H1 (cell line): ENCODE measurements around the gene PANX1. TPM values are rescaled to one million over a fixed set of nuclear protein-coding genes. Genes with fewer than 3 reads are reported as not detected.

Experiments
- CTCF ChIA-PET: fragments of 300-600 bp; sonication (Branson Sonifier 250); formaldehyde crosslinking; loops from one replicate; lab custom pipeline; 2021; ENCODE audit not compliant: partially characterized antibody; lab: Charles Lee
- POLR2A ChIA-PET: fragments of 300-600 bp; sonication (Branson Sonifier 250); formaldehyde crosslinking; loops from one replicate; lab custom pipeline; 2021; ENCODE audit warnings: inconsistent platforms; ENCODE audit not compliant: partially characterized antibody; lab: Charles Lee
- DNase-seq, 2 experiments: peaks; one replicate each; pipeline versions ENCODE4 v3.0.0 to v3.0.0-alpha.2; 2010 to 2022; ENCODE audit warnings: low spot score in 2 of 2, low read depth in 1 of 2, mixed read lengths in 1 of 2
- FAIRE-seq: peaks from 2 replicates; lab custom pipeline; 2011; peaks lifted over from hg19 to GRCh38; lab: Jason Lieb, UNC
- H2AFZ ChIP-seq: 2 replicates; pipeline ENCODE4 v1.8.1; 2012; ENCODE audit warnings: low read length, inconsistent platforms
- H2AK5ac ChIP-seq: 2 replicates; pipeline ENCODE4 v1.6.1; 2013; ENCODE audit warnings: low read depth, low read length
- H2BK120ac ChIP-seq: replicated peaks from 2 replicates; pipeline ENCODE3; 2013; ENCODE audit warnings: low read depth, low read length, inconsistent platforms
- H2BK12ac ChIP-seq: 2 replicates; pipeline ENCODE4 v1.6.1; 2013; ENCODE audit warnings: low read depth, low read length
- H2BK15ac ChIP-seq: 2 replicates; pipeline ENCODE4 v1.6.1; 2013; ENCODE audit warnings: low read length
- H2BK20ac ChIP-seq: 2 replicates; pipeline ENCODE4 v1.6.1; 2013; ENCODE audit warnings: low read length
- H2BK5ac ChIP-seq: 2 replicates; pipeline ENCODE4 v1.6.1; 2013; ENCODE audit warnings: low read depth, low read length
- H3K14ac ChIP-seq: 2 replicates; pipeline ENCODE4 v1.6.1; 2013; ENCODE audit warnings: inconsistent platforms; ENCODE audit not compliant: insufficient read length
- H3K18ac ChIP-seq: 2 replicates; pipeline ENCODE4 v1.6.1; 2013; ENCODE audit warnings: low read length; ENCODE audit errors: extremely low read depth
- H3K23ac ChIP-seq: 2 replicates; pipeline ENCODE4 v1.6.1; 2013; ENCODE audit warnings: inconsistent platforms; ENCODE audit not compliant: insufficient read length
- H3K23me2 ChIP-seq: 2 replicates; pipeline ENCODE4 v1.6.1; 2013; ENCODE audit warnings: low read depth, low read length
- H3K27ac ChIP-seq: 2 replicates; pipeline ENCODE4 v1.6.1; 2011; ENCODE audit warnings: low read depth, low read length, inconsistent platforms
- H3K27me3 ChIP-seq, 4 experiments: replicated peaks in 1 of 4; 1 replicate in 1 of 4; 2 replicates in 3 of 4; pipeline versions ENCODE4 v1.6.1 to v1.8.1; 2011 to 2013; ENCODE audit warnings: low read length in 3 of 4, mild to moderate bottlenecking in 3 of 4, inconsistent platforms in 2 of 4, mixed read lengths in 2 of 4, moderate library complexity in 1 of 4; ENCODE audit not compliant: control insufficient read depth in 3 of 4, insufficient read depth in 3 of 4; ENCODE audit errors: extremely low read depth in 1 of 4
- H3K36me3 ChIP-seq, 4 experiments: 2 replicates each; pipeline versions ENCODE4 v1.6.1 to v1.8.1; 2011 to 2013; ENCODE audit warnings: mild to moderate bottlenecking in 4 of 4, low read length in 3 of 4, moderate library complexity in 2 of 4, control low read depth in 1 of 4, inconsistent platforms in 1 of 4; ENCODE audit not compliant: insufficient read depth in 4 of 4, control insufficient read depth in 2 of 4
- H3K4ac ChIP-seq: replicated peaks from 2 replicates; pipeline ENCODE3; 2013; ENCODE audit warnings: low read length, low read depth, mixed read lengths, inconsistent platforms; ENCODE audit not compliant: insufficient read length
- H3K4me1 ChIP-seq, 4 experiments: replicated peaks in 1 of 4; 1 replicate in 1 of 4; 2 replicates in 3 of 4; pipeline versions ENCODE4 v1.6.1 to v1.8.1; 2011 to 2013; ENCODE audit warnings: low read length in 3 of 4, inconsistent platforms in 2 of 4, mixed read lengths in 1 of 4; ENCODE audit not compliant: insufficient read depth in 4 of 4, control insufficient read depth in 3 of 4
- H3K4me2 ChIP-seq, 2 experiments: 2 replicates each; pipeline versions ENCODE4 v1.6.1 to v1.8.1; 2011 to 2013; ENCODE audit warnings: low read depth in 2 of 2, low read length in 2 of 2, control low read depth in 1 of 2, inconsistent platforms in 1 of 2, mild to moderate bottlenecking in 1 of 2; ENCODE audit not compliant: insufficient read depth in 1 of 2
- H3K4me3 ChIP-seq, 4 experiments: fragments of 200-600, 300-600 bp in 1 of 4; sonication (generic), shearing (Covaris generic), sonication (Bioruptor Twin) in 1 of 4; 2 replicates each; pipeline versions ENCODE4 v1.5.1 to v1.8.1; 2011 to 2016; ENCODE audit warnings: low read length in 4 of 4, low read depth in 3 of 4, control low read depth in 2 of 4, inconsistent platforms in 2 of 4, mild to moderate bottlenecking in 2 of 4, mixed read lengths in 1 of 4, moderate library complexity in 1 of 4; ENCODE audit not compliant: insufficient read depth in 2 of 4; ENCODE audit errors: extremely low read depth in 1 of 4
- H3K56ac ChIP-seq: replicated peaks from 2 replicates; pipeline ENCODE3; 2013; ENCODE audit warnings: low read depth, mild to moderate bottlenecking, mixed read lengths, low read length, inconsistent platforms; ENCODE audit not compliant: insufficient read length
- H3K79me1 ChIP-seq: 2 replicates; pipeline ENCODE4 v1.6.1; 2013; ENCODE audit warnings: low read depth, low read length, control low read depth
- H3K79me2 ChIP-seq, 2 experiments: 2 replicates each; pipeline versions ENCODE4 v1.6.1 to v1.8.1; 2012 to 2013; ENCODE audit warnings: low read length in 2 of 2, mild to moderate bottlenecking in 2 of 2, inconsistent platforms in 1 of 2; ENCODE audit not compliant: insufficient read depth in 2 of 2, control insufficient read depth in 1 of 2
- H3K9ac ChIP-seq, 4 experiments: replicated peaks in 1 of 4; 1 replicate in 1 of 4; 2 replicates in 3 of 4; pipeline versions ENCODE4 v1.6.1 to v1.8.1; 2011 to 2013; ENCODE audit warnings: low read depth in 3 of 4, low read length in 3 of 4, control low read depth in 2 of 4, mild to moderate bottlenecking in 2 of 4, moderate library complexity in 2 of 4, inconsistent platforms in 1 of 4; ENCODE audit errors: extremely low read depth in 1 of 4
- H3K9me3 ChIP-seq, 2 experiments: 2 replicates each; pipeline versions ENCODE4 v1.6.1 to v1.8.1; 2012 to 2013; ENCODE audit warnings: mild to moderate bottlenecking in 2 of 2, moderate library complexity in 2 of 2, control low read depth in 1 of 2, inconsistent platforms in 1 of 2, low read depth in 1 of 2, low read length in 1 of 2, mixed read lengths in 1 of 2; ENCODE audit not compliant: insufficient read depth in 2 of 2
- H4K20me1 ChIP-seq, 2 experiments: replicated peaks in 1 of 2; 2 replicates each; pipeline versions ENCODE3 to v1.8.1; 2011 to 2013; ENCODE audit warnings: inconsistent platforms in 2 of 2, low read length in 2 of 2, mild to moderate bottlenecking in 1 of 2; ENCODE audit not compliant: insufficient read depth in 2 of 2, control insufficient read depth in 1 of 2
- H4K5ac ChIP-seq: 2 replicates; pipeline ENCODE4 v1.6.1; 2013; ENCODE audit warnings: low read length, low read depth, mixed read lengths, inconsistent platforms; ENCODE audit not compliant: insufficient read length
- H4K8ac ChIP-seq: 2 replicates; pipeline ENCODE4 v1.8.0; 2013; ENCODE audit warnings: mild to moderate bottlenecking, moderate library complexity, low read length, inconsistent platforms; ENCODE audit not compliant: insufficient read depth; ENCODE audit errors: extremely low read depth
- H4K91ac ChIP-seq: replicated peaks from 2 replicates; pipeline ENCODE3; 2013; ENCODE audit warnings: low read length, mixed read lengths, inconsistent platforms; ENCODE audit not compliant: insufficient read length
- CBX8 ChIP-seq: fragments of 300-800, 300-1000 bp; sonication (generic); IDR thresholded peaks from 2 replicates; pipeline ENCODE4 v1.7.1; 2016; ENCODE audit warnings: low read depth, low read length, borderline replicate concordance
- WGBS, 2 experiments: shearing (Covaris generic) in 1 of 2; methylation state at CpG; one replicate each; pipeline versions ENCODE4 v1.1.6 to v1.1.7; 2013 to 2015; ENCODE audit warnings: low lambda C conversion rate in 2 of 2, mixed read lengths in 2 of 2, inconsistent platforms in 1 of 2, low coverage in 1 of 2, missing lambda C conversion rate in 1 of 2; ENCODE audit not compliant: insufficient replicate concordance in 2 of 2, insufficient coverage in 1 of 2, insufficient read length in 1 of 2; ENCODE audit errors: extremely low coverage in 1 of 2, missing lambda C conversion rate in 1 of 2; 5-methylcytosine and 5-hydroxymethylcytosine counted together
- polyA plus RNA-seq, 7 experiments: library from polyadenylated mRNA; depleted of rRNA in 3 of 7; stranded (reverse) in 5 of 7; unstranded in 2 of 7; fragments of >200 nt in 5 of 7; fragments of 200-250 nt in 2 of 7; gene quantifications; 1 replicate in 5 of 7; 2 replicates in 1 of 7; 4 replicates in 1 of 7; pipeline versions ENCODE4 v1.2.1 to v1.2.3, GENCODE V29; 2011 to 2013; ENCODE audit warnings: missing spikeins in 2 of 7, mixed read lengths in 2 of 7
- total RNA-seq: library from RNA; stranded (reverse); fragmentation: NEBNext Ultra II Directional; extraction: Animal tissue kit (Norgen Biotek cat#: 25700); gene quantifications from 2 replicates; pipeline ENCODE4 v1.2.1, GENCODE V29; 2021

Gene PANX1
- total and polyA plus RNA-seq, 2 of the 8 experiments (the other 6 are each of a cell fraction or from before 2014, with no cell fraction given): 15.9 to 35.2 TPM

DNA sequence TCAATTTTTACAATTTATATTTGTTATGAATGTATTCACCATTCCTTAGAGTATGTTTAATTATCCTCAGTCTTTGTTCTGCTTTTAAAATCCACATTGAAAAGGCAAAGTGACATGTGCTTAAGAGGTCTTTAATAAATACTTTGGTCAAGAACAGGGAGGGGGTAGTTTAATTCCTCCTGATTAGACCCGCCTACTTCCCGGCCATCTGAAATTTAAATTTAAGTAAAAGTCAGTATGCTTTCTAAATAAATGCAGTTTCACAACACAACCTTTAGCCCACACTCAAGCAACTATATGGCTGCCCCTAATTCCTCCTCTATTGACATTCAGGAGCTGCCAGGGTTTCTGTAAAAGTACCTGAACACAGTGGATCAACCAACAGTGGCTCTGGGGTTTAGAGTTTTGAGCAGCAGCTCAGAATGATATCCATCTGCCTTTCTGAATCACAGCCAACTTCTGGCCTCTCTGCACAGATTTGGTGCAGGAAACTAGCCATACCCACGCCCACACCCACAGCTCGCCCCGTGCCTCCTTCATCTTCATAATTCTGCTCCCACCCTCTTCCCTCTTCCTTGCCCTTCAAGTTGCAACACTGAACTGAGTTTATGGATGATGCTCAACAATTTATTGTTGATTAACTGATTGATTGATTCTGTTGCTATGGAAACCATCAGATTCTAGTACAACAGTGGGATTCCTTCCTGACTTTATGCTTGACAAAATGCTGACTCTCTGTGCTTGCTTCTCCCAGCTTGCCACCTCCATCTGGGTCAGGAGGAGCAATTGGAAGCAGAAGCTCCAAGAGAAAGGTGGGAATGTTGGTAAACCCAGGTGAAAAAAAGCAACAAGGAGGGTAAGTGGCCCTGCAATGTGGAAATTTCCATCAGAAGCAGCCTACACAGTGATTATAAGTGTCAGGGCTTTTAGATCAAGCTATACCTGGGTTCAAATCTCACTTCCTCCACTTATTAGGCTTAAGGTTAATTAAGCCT, 70.8 kb downstream of the PANX1 start:
- Histone ChIP-seq H3K18ac (no peak overlapping the region), H3K36me3 (no peaks in the 10 kb centered on the region), H3K14ac (no peak overlapping the region), H3K27me3 (no peaks in the 10 kb centered on the region), H2AK5ac (no peak overlapping the region), H3K9ac (no peak overlapping the region), H3K4me2 (no peak overlapping the region), H2BK15ac (no peak overlapping the region), H3K4me1 (no peaks in the 10 kb centered on the region), H4K20me1 (no peaks in the 10 kb centered on the region), H2BK12ac (no peak overlapping the region), H3K27ac (no peak overlapping the region), H3K56ac (no peak overlapping the region), H3K23me2 (no peaks in the 10 kb centered on the region), H3K79me2 (no peaks in the 10 kb centered on the region), H2BK120ac (no peak overlapping the region), H3K23ac (no peak overlapping the region), H3K4me3 (no peak overlapping the region), H4K8ac (no peak overlapping the region), H2BK20ac (no peak overlapping the region), H2BK5ac (no peak overlapping the region), H3K79me1 (no peaks in the 10 kb centered on the region), H4K91ac (no peak overlapping the region), H3K9me3 (no peaks in the 10 kb centered on the region), H3K4ac (no peak overlapping the region), H4K5ac (no peak overlapping the region), H2AFZ (no peak overlapping the region)
- 91% methylated on average over 5 of the region's 5 CpGs; no CpG with 5 or more reads in 1 of the 2 experiments for WGBS, 2 experiments
- TF ChIP-seq CBX8: no peak
- POLR2A ChIA-PET: interaction anchor here (1.0 kb wide), 1 partner anchor 13 kb away, joined by 3 read pairs; no protein-coding TSS in a partner anchor
- FAIRE-seq (no peak), DNase-seq (no peak)
- CTCF ChIA-PET: interaction anchor here (1.0 to 3.1 kb wide), 9 partner anchors 12 to 331 kb away, joined by 3 to 22 read pairs (median 5); no protein-coding TSS in a partner anchor
